Suprapubic skin (tissue), 4 donors: ENCODE measurements around the gene NOL11.

ENCODE experiments used
- CTCF ChIP-seq, 2 donors: fragments of 200-600 bp in 1 of 2; fragments of 450-650 bp in 1 of 2; sonication (generic) in 1 of 2; IDR thresholded peaks; one replicate each; pipeline ENCODE4 v1.5.1; 2016 to 2019; ENCODE audit warnings: antibody characterized with exemption in 2 of 2, mild to moderate bottlenecking in 1 of 2, moderate library complexity in 1 of 2
- EP300 ChIP-seq: sonication (generic); formaldehyde crosslinking; IDR thresholded peaks from one replicate; pipeline ENCODE4 v1.6.1; 2017; ENCODE audit warnings: antibody characterized with exemption
- POLR2A ChIP-seq, 2 donors: fragments of 450-650 bp; IDR thresholded peaks; one replicate each; pipeline ENCODE4 v1.6.1; 2017; ENCODE audit warnings: antibody characterized with exemption in 2 of 2, mild to moderate bottlenecking in 2 of 2, moderate library complexity in 2 of 2
- POLR2AphosphoS5 ChIP-seq, 3 donors: sonication (generic); formaldehyde crosslinking; IDR thresholded peaks; one replicate each; pipeline ENCODE4 v1.6.1; 2017; ENCODE audit warnings: antibody characterized with exemption in 3 of 3

- no peak for TF ChIP-seq POLR2A (IDR thresholded peaks at IDR 0.05)
- no peak for TF ChIP-seq CTCF (IDR thresholded peaks at IDR 0.05)
- TF ChIP-seq EP300, result no peak
- no peak for TF ChIP-seq POLR2AphosphoS5 (IDR thresholded peaks at IDR 0.05)
These were observed 35.3 kb downstream of the NOL11 start for GRCh38 chr17:67753026-67753425.
